ENCODE measurements around the gene ATP6AP1.

Gene ATP6AP1

GRCh38 chrX:154430916-154431315, 2.4 kb downstream of the ATP6AP1 start:
- no peak for DNase-seq

GRCh38 chrX:154431341-154431740, 2.9 kb downstream of the ATP6AP1 start:
- DNase-seq = no peak

- DNase-seq = no peak
Observed at GRCh38 chrX:154432210-154432609, 3.7 kb downstream of the ATP6AP1 start.

- DNase-seq = no peak
Observed at GRCh38 chrX:154433605-154434004, 5.1 kb downstream of the ATP6AP1 start.

GRCh38 chrX:154434394-154435168, 6.1 kb downstream of the ATP6AP1 start:
- DNase-seq = no peak

- no peak for DNase-seq
Observed at GRCh38 chrX:154435171-154435733, 6.8 kb downstream of the ATP6AP1 start.

GRCh38 chrX:154436374-154436982, 8.0 kb downstream of the ATP6AP1 start:
- DNase-seq = peak; percentile 38

- DNase-seq = peak; percentile 38
Observed at GRCh38 chrX:154436983-154437752, 8.7 kb downstream of the ATP6AP1 start, which contains the start of gene GDI1. GDI1 (plus strand) TSS chrX:154437154; CDS start chrX:154437255, 101 bp downstream.

GRCh38 chrX:154437971-154438893, 9.8 kb downstream of the ATP6AP1 start:
- DNase-seq = no peak

- no peak for DNase-seq
Observed at GRCh38 chrX:154439841-154440240, 11.4 kb downstream of the ATP6AP1 start.

GRCh38 chrX:154440623-154441357, 12.3 kb downstream of the ATP6AP1 start:
- DNase-seq = no peak

GRCh38 chrX:154441564-154441963, 13.1 kb downstream of the ATP6AP1 start:
- DNase-seq = no peak

GRCh38 chrX:154441984-154442707, 13.7 kb downstream of the ATP6AP1 start:
- DNase-seq = no peak

GRCh38 chrX:154443479-154443910, 15.0 kb downstream of the ATP6AP1 start:
- no peak for DNase-seq

GRCh38 chrX:154443992-154444754, 15.7 kb downstream of the ATP6AP1 start, which contains the start of gene FAM50A:
FAM50A (plus strand) TSS chrX:154444141; CDS start chrX:154444236, 95 bp downstream.
- peak; percentile 74 for DNase-seq

GRCh38 chrX:154444755-154445246, 16.3 kb downstream of the ATP6AP1 start:
- no peak for DNase-seq

GRCh38 chrX:154445776-154446175, 17.3 kb downstream of the ATP6AP1 start:
- no peak for DNase-seq

- no peak for DNase-seq
Observed at GRCh38 chrX:154446430-154446829, 18.0 kb downstream of the ATP6AP1 start.

GRCh38 chrX:154448484-154448883, 20.0 kb downstream of the ATP6AP1 start:
- no peak for DNase-seq

- DNase-seq = no peak
Observed at GRCh38 chrX:154449618-154450017, 21.1 kb downstream of the ATP6AP1 start.
